Ishikawa (cell line): Measurements from ENCODE around the gene FAM13B.
A peak's percentile ranks its signal among the peaks of the same experiment; 100 is the strongest.

ENCODE experiments used
- CEBPB ChIP-seq: IDR thresholded peaks from 2 replicates; pipeline ENCODE4 v1.6.1; 2012
- CREB1 ChIP-seq: IDR thresholded peaks from 2 replicates; pipeline ENCODE4 v1.6.1; 2012; ENCODE audit warnings: low read depth
- EGR1 ChIP-seq: IDR thresholded peaks from 2 replicates; pipeline ENCODE4 v1.6.1; 2012
- EP300 ChIP-seq: IDR thresholded peaks from 2 replicates; pipeline ENCODE4 v1.6.1; 2012; ENCODE audit warnings: borderline replicate concordance
- FOXM1 ChIP-seq: IDR thresholded peaks from 2 replicates; pipeline ENCODE4 v1.6.1; 2012; ENCODE audit warnings: low read depth, borderline replicate concordance
- MAX ChIP-seq: IDR thresholded peaks from 2 replicates; pipeline ENCODE4 v1.6.1; 2012
- NFIC ChIP-seq: IDR thresholded peaks from 2 replicates; pipeline ENCODE4 v1.6.1; 2012
- RAD21 ChIP-seq: IDR thresholded peaks from 2 replicates; pipeline ENCODE4 v1.6.1; 2012; ENCODE audit warnings: low read depth
- REST ChIP-seq: IDR thresholded peaks from 2 replicates; pipeline ENCODE4 v1.6.1; 2012; ENCODE audit warnings: low read depth, mild to moderate bottlenecking
- TAF1 ChIP-seq: IDR thresholded peaks from 2 replicates; pipeline ENCODE4 v1.6.1; 2012; ENCODE audit warnings: low read depth, mild to moderate bottlenecking
- TCF12 ChIP-seq: IDR thresholded peaks from 2 replicates; pipeline ENCODE4 v1.6.1; 2012; ENCODE audit warnings: low read depth
- TEAD4 ChIP-seq: IDR thresholded peaks from 2 replicates; pipeline ENCODE4 v1.6.1; 2012
- USF1 ChIP-seq: IDR thresholded peaks from 2 replicates; pipeline ENCODE4 v1.6.1; 2012
- YY1 ChIP-seq: IDR thresholded peaks from 2 replicates; pipeline ENCODE4 v1.6.1; 2012; ENCODE audit warnings: low read depth
- ZBTB7A ChIP-seq: IDR thresholded peaks from 2 replicates; pipeline ENCODE4 v1.6.1; 2012; ENCODE audit warnings: low read depth

FAM13B gene

GRCh38 chr5:137995749-137996128 lies 37.1 kb downstream of the FAM13B start:
- TF ChIP-seq CREB1 (no peak), EP300 (no peak), TCF12 (no peak), TAF1 (no peak), MAX (no peak), TEAD4 (no peak), RAD21 (no peak), EGR1 (no peak), FOXM1 (no peak), USF1 (no peak), REST (no peak), CEBPB (no peak), ZBTB7A (no peak), YY1 (no peak), NFIC (no peak)

GRCh38 chr5:137995077-137995748 lies 37.7 kb downstream of the FAM13B start:
- TF ChIP-seq EGR1 (no peak), FOXM1 (no peak; the same call in 1 of the 2 replicates), NFIC (peak; percentile 68)

GRCh38 chr5:137994556-137994955 lies 38.3 kb downstream of the FAM13B start:
- TF ChIP-seq RAD21 (no peak), CREB1 (no peak), NFIC (no peak), MAX (no peak), TEAD4 (no peak), USF1 (no peak), TAF1 (no peak), TCF12 (no peak), REST (no peak), EGR1 (no peak), CEBPB (no peak), YY1 (no peak)

GRCh38 chr5:137989419-137989818 lies 43.5 kb downstream of the FAM13B start:
- TF ChIP-seq CEBPB (no peak), FOXM1 (no peak), EP300 (no peak), USF1 (no peak), NFIC (no peak), CREB1 (no peak), TCF12 (no peak), TEAD4 (no peak), MAX (no peak), TAF1 (no peak), YY1 (no peak), ZBTB7A (no peak), REST (no peak), RAD21 (no peak), EGR1 (no peak)
